ENCODE results near the gene NAA80. TPM values are rescaled to one million over a fixed set of nuclear protein-coding genes. Genes with fewer than 3 reads are reported as not detected.
A peak's percentile ranks its signal among the peaks of the same experiment; 100 is the strongest.
"Not testable (repeated sequence)": the region's sequence is repeated elsewhere in the genome, so short reads cannot be mapped to it uniquely, and the experiment has no call there.

The NAA80 gene
- total and polyA plus RNA-seq, 4 donors: 4.8 to 16.6 (median 12.1) TPM

GRCh38 chr3:50272911-50273688 lies 26.1 kb downstream of the NAA80 start:
- peak overlapping the region; percentile 11 for H3K4me3 ChIP-seq
- peak; percentile 98 for TF ChIP-seq CTCF (IDR thresholded peaks at IDR 0.05; ENCODE audit: control extremely low read depth, extremely low read depth)
- ATAC-seq (ENCODE audit: insufficient read depth, low FRiP score) (peak; percentile 71), DNase-seq (peak; percentile 80 to 86 (median 83))
- H3K36me3 ChIP-seq (ENCODE audit: control insufficient read depth in 4 of 4, insufficient read depth in 4 of 4, low read length in 4 of 4): peaks cover 0 to 3% (median 0%) of the 10 kb centered on the region in 4 donors
- H3K9ac ChIP-seq (ENCODE audit: insufficient read depth in 1 of 2, low read length in 2 of 2): no peak overlapping the region
- H3K4me1 ChIP-seq (ENCODE audit: control insufficient read depth in 5 of 5, insufficient read depth in 5 of 5, low read length in 5 of 5): peaks cover 0 to 32% (median 21%) of the 10 kb centered on the region in 5 donors
- H3K27ac ChIP-seq (ENCODE audit: low read depth in 1 of 2, low read length in 1 of 2): peak overlapping the region in 1 of 2 donors; percentile 12
- 3 to 6% methylated on average over 48 to 61 of the region's 61 CpGs for WGBS, 2 donors
- no peaks in the 10 kb centered on the region for H3K9me3 ChIP-seq (ENCODE audit: control insufficient read depth in 4 of 4, insufficient read depth in 3 of 4, low read length in 3 of 4)
- H3K27me3 ChIP-seq (ENCODE audit: control insufficient read depth in 3 of 3, insufficient read depth in 3 of 3, low read length in 2 of 3): peaks cover 0 to 37% (median 25%) of the 10 kb centered on the region in 3 donors

GRCh38 chr3:50272538-50272910 lies 26.7 kb downstream of the NAA80 start:
- not testable (repeated sequence) for ATAC-seq (ENCODE audit: insufficient read depth, low FRiP score); DNase-seq; H3K9me3 ChIP-seq (ENCODE audit: control insufficient read depth in 4 of 4, insufficient read depth in 3 of 4, low read length in 3 of 4); H3K9ac ChIP-seq (ENCODE audit: insufficient read depth in 1 of 2, low read length in 2 of 2); H3K36me3 ChIP-seq (ENCODE audit: control insufficient read depth in 4 of 4, insufficient read depth in 4 of 4, low read length in 4 of 4); H3K27ac ChIP-seq (ENCODE audit: low read depth in 1 of 2, low read length in 1 of 2); H3K4me3 ChIP-seq
- Histone ChIP-seq H3K4me1 (ENCODE audit: control insufficient read depth in 5 of 5, insufficient read depth in 5 of 5, low read length in 5 of 5) (peaks cover 0 to 37% (median 24%) of the 10 kb centered on the region in 5 donors), H3K27me3 (ENCODE audit: control insufficient read depth in 3 of 3, insufficient read depth in 3 of 3, low read length in 2 of 3) (peaks cover 0 to 32% (median 22%) of the 10 kb centered on the region in 3 donors)
- WGBS, 2 donors: 74 to 75% methylated on average over 10 of the region's 10 CpGs

- Histone ChIP-seq H3K4me1 (ENCODE audit: control insufficient read depth in 5 of 5, insufficient read depth in 5 of 5, low read length in 5 of 5) (peaks cover 0 to 47% (median 26%) of the 10 kb centered on the region in 5 donors), H3K9ac (ENCODE audit: insufficient read depth in 1 of 2, low read length in 2 of 2) (no peak overlapping the region), H3K36me3 (ENCODE audit: control insufficient read depth in 4 of 4, insufficient read depth in 4 of 4, low read length in 4 of 4) (peaks cover 0 to 1% (median 0%) of the 10 kb centered on the region in 4 donors), H3K27ac (ENCODE audit: low read depth in 1 of 2, low read length in 1 of 2) (peak overlapping the region in 1 of 2 donors; percentile 0), H3K9me3 (ENCODE audit: control insufficient read depth in 4 of 4, insufficient read depth in 3 of 4, low read length in 3 of 4) (no peaks in the 10 kb centered on the region), H3K27me3 (ENCODE audit: control insufficient read depth in 3 of 3, insufficient read depth in 3 of 3, low read length in 2 of 3) (peaks cover 0 to 27% (median 21%) of the 10 kb centered on the region in 3 donors), H3K4me3 (no peak overlapping the region)
- no peak for TF ChIP-seq CTCF (IDR thresholded peaks at IDR 0.05; ENCODE audit: control extremely low read depth, extremely low read depth)
- no peak for ATAC-seq (ENCODE audit: insufficient read depth, low FRiP score)
- DNase-seq: no peak
- 68 to 88% methylated on average over 10 of the region's 10 CpGs for WGBS, 2 donors
Observed at GRCh38 chr3:50271314-50271936, 27.8 kb downstream of the NAA80 start.
